IPS-18a (cell line): Measurements from ENCODE around the gene CUTC.
"Not testable (repeated sequence)": the region's sequence is repeated elsewhere in the genome, so short reads cannot be mapped to it uniquely, and the experiment has no call there.

Experiments used
- H3K27ac ChIP-seq: one replicate; pipeline ENCODE4 v1.5.1; 2013; ENCODE audit warnings: low read length
- H3K27me3 ChIP-seq: one replicate; pipeline ENCODE4 v1.6.1; 2013; ENCODE audit warnings: mild to moderate bottlenecking, low read length; ENCODE audit not compliant: control insufficient read depth, insufficient read depth
- H3K36me3 ChIP-seq: one replicate; pipeline ENCODE4 v1.6.1; 2013; ENCODE audit warnings: low read depth, low read length; ENCODE audit not compliant: control insufficient read depth
- H3K4me1 ChIP-seq: one replicate; pipeline ENCODE4 v1.6.1; 2013; ENCODE audit warnings: low read depth, low read length; ENCODE audit not compliant: control insufficient read depth
- H3K4me3 ChIP-seq: one replicate; pipeline ENCODE4 v1.5.1; 2013; ENCODE audit warnings: low read length
- H3K9ac ChIP-seq: one replicate; pipeline ENCODE4 v1.6.1; 2013; ENCODE audit warnings: mild to moderate bottlenecking, low read length, moderate library complexity
- H3K9me3 ChIP-seq: one replicate; pipeline ENCODE4 v1.6.1; 2013; ENCODE audit warnings: low read depth, low read length; ENCODE audit not compliant: control insufficient read depth

Gene CUTC

DNA sequence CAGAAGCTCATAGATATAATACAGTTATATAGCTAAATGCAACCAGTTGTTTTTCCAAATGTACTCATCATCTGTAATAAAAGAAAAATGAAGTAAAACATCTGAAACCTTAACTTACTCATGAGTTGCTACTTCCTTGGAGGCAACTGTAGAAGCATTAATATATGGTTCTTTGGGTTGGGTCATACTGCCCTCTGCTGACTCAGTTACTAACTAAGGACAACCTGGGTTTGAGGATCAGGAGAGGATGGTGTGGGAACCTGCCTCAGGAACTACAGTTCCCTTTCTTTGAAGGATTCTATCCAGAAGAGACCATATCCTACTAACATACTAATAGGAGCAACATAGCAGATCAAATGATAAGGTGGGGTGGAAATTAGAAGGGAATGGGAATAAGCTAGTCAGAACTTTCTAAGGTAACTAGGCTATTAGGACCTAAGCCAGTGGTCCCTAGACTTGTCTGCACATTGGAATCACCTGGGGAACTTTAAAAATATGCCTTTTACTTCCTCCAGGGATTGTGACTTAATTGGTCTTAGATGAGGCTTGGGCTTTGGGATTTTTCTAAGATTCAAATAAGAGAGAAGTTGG is 20.8 kb upstream of the CUTC start:
- no peaks in the 10 kb centered on the region for H3K4me1 ChIP-seq
- H3K9ac ChIP-seq: no peak overlapping the region
- no peak overlapping the region for H3K4me3 ChIP-seq
- H3K9me3 ChIP-seq: no peaks in the 10 kb centered on the region
- peaks cover 49% of the 10 kb centered on the region for H3K36me3 ChIP-seq
- no peaks in the 10 kb centered on the region for H3K27me3 ChIP-seq
- H3K27ac ChIP-seq: no peak overlapping the region

DNA sequence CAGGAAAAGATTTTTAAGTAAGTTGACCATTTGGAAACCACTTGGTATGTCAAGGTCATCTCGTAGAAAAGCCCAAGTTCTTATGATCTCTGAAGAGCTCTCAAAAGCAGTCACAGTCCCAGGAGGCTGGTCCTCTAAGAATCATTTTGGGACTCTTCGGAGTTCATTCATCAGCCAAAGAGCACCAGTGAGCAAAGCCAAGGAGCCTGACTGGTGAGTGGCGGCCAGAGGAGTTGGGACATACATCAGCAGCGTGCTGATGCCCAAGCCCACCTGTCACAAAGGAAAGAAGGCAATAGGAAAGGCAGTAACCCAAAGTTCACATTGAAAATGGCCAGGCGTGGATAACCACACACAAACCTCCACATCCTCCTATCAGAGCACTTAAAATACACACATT is 17.6 kb upstream of the CUTC start:
- Histone ChIP-seq H3K4me1 (no peaks in the 10 kb centered on the region), H3K27me3 (no peaks in the 10 kb centered on the region), H3K36me3 (peaks cover 59% of the 10 kb centered on the region), H3K4me3 (no peak overlapping the region), H3K27ac (no peak overlapping the region), H3K9me3 (no peaks in the 10 kb centered on the region), H3K9ac (no peak overlapping the region)

DNA sequence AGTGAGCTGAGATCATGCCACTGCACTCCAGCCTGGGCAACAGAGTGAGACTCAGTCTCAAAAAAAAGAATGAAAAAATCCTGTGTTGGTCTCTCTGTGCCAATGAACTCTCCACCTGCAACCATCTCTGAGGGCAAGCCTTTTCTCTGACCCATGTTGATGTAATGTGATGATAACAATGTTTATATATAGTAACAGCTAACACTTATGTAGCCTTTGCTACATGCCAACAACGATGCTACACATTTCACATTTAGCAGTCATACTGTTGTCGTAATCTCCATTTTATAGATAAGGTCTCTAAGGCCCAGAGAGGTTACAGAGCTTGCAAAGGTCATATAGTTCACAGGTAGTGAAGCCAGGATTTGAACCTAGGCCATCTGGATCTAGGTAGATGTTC is 11.6 kb upstream of the CUTC start:
- Histone ChIP-seq H3K4me1 (no peaks in the 10 kb centered on the region), H3K9me3 (no peaks in the 10 kb centered on the region), H3K27me3 (no peaks in the 10 kb centered on the region), H3K36me3 (peaks cover 60% of the 10 kb centered on the region), H3K27ac (no peak overlapping the region), H3K4me3 (no peak overlapping the region), H3K9ac (no peak overlapping the region)

DNA sequence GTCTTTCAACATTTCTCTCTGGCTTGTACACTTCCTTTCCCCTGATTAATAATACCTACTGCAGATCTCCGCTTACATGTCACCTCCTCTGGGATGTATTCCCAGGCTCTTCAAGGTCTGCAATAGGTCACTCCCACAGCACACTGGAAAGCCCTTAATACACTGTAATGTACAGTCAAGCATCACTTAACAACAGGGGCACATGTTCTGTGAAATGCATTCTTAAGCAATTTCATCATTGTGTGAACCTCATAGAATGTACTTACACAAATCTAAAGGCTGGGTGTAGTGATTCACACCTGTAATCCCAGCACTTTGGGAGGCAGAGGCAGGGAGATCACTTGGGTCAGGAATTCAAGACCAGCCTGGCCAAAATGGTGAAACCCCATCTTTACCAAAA is 2.0 kb upstream of the CUTC start:
- no peak overlapping the region for H3K4me3 ChIP-seq
- no peak overlapping the region for H3K9ac ChIP-seq
- peaks cover 25% of the 10 kb centered on the region for H3K36me3 ChIP-seq
- H3K4me1 ChIP-seq: no peaks in the 10 kb centered on the region
- H3K9me3 ChIP-seq: no peaks in the 10 kb centered on the region
- H3K27me3 ChIP-seq: no peaks in the 10 kb centered on the region
- H3K27ac ChIP-seq: no peak overlapping the region

DNA sequence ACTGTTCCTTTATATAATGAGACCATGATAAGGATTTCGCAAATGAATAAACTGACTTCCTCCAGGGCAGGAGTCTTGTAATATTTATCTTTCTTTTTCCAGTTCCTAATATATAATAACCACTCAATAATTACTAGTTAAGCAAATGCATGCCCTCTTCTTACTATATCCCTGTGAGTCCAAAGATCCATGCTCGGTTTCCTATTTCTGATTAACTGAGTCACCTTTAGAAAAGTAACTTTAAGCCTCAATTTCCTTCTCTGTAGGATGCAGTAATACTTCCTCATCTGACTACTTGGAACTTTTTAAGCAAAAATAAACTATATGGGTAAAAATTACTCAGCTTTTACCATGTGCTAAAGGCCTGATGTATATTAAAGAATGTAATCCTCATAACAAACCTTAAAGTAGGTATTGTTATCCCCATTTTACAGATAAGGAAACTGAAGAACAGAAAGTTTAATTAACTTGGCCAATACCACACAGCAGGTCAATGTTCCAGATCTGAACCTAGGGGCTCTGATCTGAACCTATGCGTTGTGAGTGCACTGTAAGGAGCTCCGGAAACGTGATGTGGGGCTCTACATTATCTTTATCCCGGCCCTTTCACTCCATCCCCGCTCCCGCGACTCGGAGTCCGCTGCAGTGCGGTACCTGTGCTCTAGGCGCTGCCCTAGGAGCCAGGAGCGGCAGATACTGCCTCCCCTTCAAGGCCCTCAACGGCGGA is 565 bp upstream of the CUTC start:
- peak overlapping the region; percentile 17 for H3K27ac ChIP-seq
- peaks cover 16% of the 10 kb centered on the region for H3K36me3 ChIP-seq
- no peaks in the 10 kb centered on the region for H3K27me3 ChIP-seq
- no peaks in the 10 kb centered on the region for H3K9me3 ChIP-seq
- peak overlapping the region; percentile 90 for H3K4me3 ChIP-seq
- peak overlapping the region; percentile 91 for H3K9ac ChIP-seq
- H3K4me1 ChIP-seq: no peaks in the 10 kb centered on the region

DNA sequence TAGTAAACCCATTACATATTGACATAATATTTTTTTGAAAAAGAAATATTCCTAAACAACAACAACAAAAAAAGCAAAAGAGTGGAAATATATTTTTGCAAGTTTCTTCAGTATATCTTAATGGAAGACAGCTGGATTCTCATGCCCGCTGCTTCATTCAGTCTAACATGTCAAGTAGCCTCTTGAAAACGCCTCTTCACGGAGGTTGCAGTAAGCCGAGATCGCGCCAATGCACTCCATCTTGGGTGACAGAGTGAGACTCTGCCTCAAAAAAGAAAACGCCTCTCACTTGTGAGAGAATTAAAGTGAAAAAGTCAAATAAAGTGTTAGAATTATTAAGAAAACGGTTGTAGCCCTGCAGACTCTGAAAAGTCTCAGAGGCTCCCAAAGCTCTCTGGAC is 1.3 kb downstream of the CUTC start:
- Histone ChIP-seq H3K4me3 (no peak overlapping the region), H3K36me3 (peaks cover 17% of the 10 kb centered on the region)

DNA sequence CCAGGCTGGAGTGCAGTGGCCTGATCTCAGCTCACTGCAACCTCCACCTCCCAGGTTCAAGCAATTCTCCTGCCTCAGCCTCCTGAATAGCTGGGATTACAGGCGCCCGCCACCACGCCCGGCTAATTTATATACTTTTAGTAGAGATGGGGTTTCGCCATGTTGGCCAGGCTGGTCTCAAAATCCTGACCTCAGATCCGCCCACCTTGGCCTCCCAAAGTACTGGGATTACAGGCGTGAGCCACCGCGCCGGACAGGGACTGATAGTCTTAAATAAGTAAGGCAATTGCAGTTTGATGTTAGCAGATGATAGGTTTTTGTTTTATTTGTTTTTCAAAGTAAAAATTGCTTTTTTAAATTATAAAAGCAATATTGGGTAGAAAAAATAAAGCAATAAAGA is 2.1 kb downstream of the CUTC start:
- peaks cover 17% of the 10 kb centered on the region for H3K36me3 ChIP-seq
- not testable (repeated sequence) for H3K27me3 ChIP-seq, H3K4me3 ChIP-seq, H3K9me3 ChIP-seq, H3K4me1 ChIP-seq, H3K27ac ChIP-seq, H3K9ac ChIP-seq

More for the DNA sequence above, 1.3 kb downstream of the CUTC start:
- Histone ChIP-seq H3K27ac (no peak overlapping the region), H3K27me3 (no peaks in the 10 kb centered on the region), H3K9ac (no peak overlapping the region), H3K9me3 (no peaks in the 10 kb centered on the region), H3K4me1 (no peaks in the 10 kb centered on the region)

DNA sequence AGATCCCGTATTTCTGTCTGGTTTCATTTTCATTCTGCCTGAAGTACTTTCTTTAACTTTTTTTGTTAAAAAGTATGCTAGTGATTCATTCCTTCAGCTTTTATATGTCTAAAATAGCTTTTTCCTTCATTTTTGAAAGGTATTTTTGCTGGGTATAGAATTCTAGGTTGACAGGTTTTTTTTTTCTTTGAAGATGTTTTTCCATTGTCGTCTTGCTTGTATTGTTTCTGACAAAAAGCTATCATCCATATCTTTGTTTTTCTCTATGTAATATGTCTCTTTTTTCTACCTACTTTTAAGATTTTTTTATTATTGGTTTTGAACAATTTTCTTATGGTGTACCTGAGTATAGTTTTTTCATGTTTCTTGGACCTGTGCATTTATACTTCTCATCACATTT is 8.2 kb downstream of the CUTC start:
- peaks cover 8% of the 10 kb centered on the region for H3K9me3 ChIP-seq
- peaks cover 72% of the 10 kb centered on the region for H3K36me3 ChIP-seq
- no peak overlapping the region for H3K4me3 ChIP-seq
- H3K4me1 ChIP-seq: no peaks in the 10 kb centered on the region
- H3K27me3 ChIP-seq: no peaks in the 10 kb centered on the region
- H3K9ac ChIP-seq: no peak overlapping the region
- no peak overlapping the region for H3K27ac ChIP-seq

DNA sequence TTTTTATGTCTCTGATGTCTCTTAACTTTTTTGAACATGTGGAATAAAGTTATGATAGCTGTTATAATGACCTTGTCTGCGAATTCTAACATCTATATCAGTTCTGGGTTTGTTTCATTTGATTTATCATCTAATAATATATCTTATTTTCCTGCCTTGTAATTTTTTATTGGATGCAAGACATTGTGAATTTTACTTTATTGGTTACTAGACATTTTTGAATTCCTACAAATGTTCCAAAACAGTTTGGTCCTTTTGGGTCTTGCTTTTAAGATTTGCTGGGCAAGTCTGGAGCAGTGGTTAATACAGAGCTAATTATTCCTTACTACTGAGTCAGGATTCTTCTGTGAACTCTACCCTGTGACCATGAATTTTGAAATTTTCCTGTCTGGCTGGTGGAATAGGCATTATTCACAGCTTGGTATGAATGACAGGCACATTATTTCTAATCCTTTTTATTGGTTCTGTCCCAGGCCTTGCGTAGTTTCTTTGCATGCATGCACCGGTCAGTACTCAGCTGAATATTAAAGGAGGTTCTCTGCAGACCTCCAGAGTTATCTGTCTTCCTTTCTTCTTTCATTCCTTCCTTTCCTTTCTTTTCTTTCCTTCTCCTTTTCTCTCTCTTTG is 9.0 kb downstream of the CUTC start:
- Histone ChIP-seq H3K27me3 (no peaks in the 10 kb centered on the region), H3K27ac (no peak overlapping the region)

DNA sequence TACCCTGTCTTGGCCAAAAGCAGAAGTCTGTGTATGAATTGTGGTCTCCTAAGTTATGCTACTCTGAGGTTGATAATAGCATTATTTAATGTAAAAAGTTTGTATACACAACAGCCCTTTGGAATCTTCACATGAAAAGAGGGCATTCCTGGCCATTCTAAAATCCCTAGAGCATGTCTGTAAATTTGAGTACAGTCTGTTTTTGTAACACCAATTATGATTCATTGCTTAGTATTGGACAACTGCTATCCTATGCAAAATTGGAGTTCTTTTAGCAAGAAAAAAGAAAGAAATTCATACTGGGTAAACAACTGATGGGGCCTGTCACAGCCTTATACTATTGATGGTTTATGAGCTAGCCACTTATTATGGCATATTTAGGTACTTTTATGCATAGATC is 10.2 kb downstream of the CUTC start:
- H3K9me3 ChIP-seq: peaks cover 8% of the 10 kb centered on the region
- no peak overlapping the region for H3K9ac ChIP-seq
- no peak overlapping the region for H3K27ac ChIP-seq
- H3K27me3 ChIP-seq: no peaks in the 10 kb centered on the region
- peaks cover 68% of the 10 kb centered on the region for H3K36me3 ChIP-seq
- no peak overlapping the region for H3K4me3 ChIP-seq
- H3K4me1 ChIP-seq: no peaks in the 10 kb centered on the region

More for the DNA sequence above, 9.0 kb downstream of the CUTC start:
- no peak overlapping the region for H3K9ac ChIP-seq
- no peak overlapping the region for H3K4me3 ChIP-seq
- H3K36me3 ChIP-seq: peaks cover 74% of the 10 kb centered on the region
- peaks cover 8% of the 10 kb centered on the region for H3K9me3 ChIP-seq
- H3K4me1 ChIP-seq: no peaks in the 10 kb centered on the region

DNA sequence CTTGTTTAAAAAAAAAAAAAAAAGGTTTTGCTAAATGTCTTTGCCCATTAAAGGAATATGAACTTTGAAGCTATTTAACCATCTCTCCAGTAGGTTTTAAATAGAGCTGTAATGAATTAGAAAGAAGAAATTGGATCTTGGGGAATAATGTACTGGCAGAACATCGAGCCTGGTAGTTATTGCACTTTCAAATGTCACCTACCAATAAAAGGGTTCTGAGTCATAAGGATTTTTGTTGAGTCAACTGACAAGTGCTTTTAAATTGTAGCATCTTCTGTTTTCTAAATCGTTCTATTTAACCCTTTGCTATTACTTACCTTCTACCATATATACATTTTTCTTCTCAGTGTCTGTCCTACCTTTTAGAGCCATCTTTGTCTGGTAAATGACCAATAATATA is 10.7 kb downstream of the CUTC start:
- H3K27me3 ChIP-seq: no peaks in the 10 kb centered on the region
- H3K9ac ChIP-seq: no peak overlapping the region
- H3K36me3 ChIP-seq: peaks cover 68% of the 10 kb centered on the region
- no peak overlapping the region for H3K27ac ChIP-seq
- no peaks in the 10 kb centered on the region for H3K4me1 ChIP-seq
- H3K9me3 ChIP-seq: peaks cover 8% of the 10 kb centered on the region
- H3K4me3 ChIP-seq: no peak overlapping the region

DNA sequence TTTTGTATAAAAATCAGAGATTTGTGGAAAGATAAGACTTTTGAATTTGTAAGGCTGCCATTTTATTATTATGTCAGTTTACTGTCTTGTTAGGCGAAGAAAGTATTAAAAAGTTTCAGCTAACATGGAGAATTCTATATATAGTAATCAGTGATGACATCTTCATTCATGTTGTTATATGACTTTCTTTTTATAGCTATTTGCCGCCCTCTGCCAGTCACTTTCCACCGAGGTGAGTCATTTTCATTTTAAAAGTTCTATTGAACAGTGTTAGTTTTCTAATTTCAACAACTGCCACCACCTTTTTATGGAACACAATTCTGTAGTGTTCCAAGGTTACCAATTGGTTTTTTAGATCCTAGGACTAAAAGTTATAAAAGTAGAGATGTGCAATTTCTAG is 11.8 kb downstream of the CUTC start:
- H3K4me1 ChIP-seq: no peaks in the 10 kb centered on the region
- no peak overlapping the region for H3K27ac ChIP-seq
- no peaks in the 10 kb centered on the region for H3K27me3 ChIP-seq
- no peak overlapping the region for H3K4me3 ChIP-seq
- peaks cover 8% of the 10 kb centered on the region for H3K9me3 ChIP-seq
- no peak overlapping the region for H3K9ac ChIP-seq
- peaks cover 79% of the 10 kb centered on the region for H3K36me3 ChIP-seq
